SK-N-SH treated with all-trans-retinoic acid at 6 μM for 48 hours (cell line): ENCODE measurements around the gene REV3L.
"Not testable (repeated sequence)": the region's sequence is repeated elsewhere in the genome, so short reads cannot be mapped to it uniquely, and the experiment has no call there.

Source experiments
- ATAC-seq: fragments of 200-7000 bp; cut with Tn5 transposase; 3 replicates; pipeline ENCODE4 v1.9.1; 2020; ENCODE audit warnings: mild to moderate bottlenecking, moderate library complexity
- ARNTL ChIP-seq: fragments of 450-650 bp; formaldehyde crosslinking; IDR thresholded peaks from 2 replicates; pipeline ENCODE4 v1.5.0; 2020; ENCODE audit warnings: low read depth, mild to moderate bottlenecking, moderate library complexity, borderline replicate concordance
- CSDC2 ChIP-seq: fragments of 250-450 bp; sonication (Bioruptor Pico); IDR thresholded peaks from 2 replicates; pipeline ENCODE4 v1.5.0; 2020; ENCODE audit warnings: mild to moderate bottlenecking, moderate library complexity
- ESRRG ChIP-seq: fragments of 250-450 bp; sonication (Bioruptor Pico); IDR thresholded peaks from 2 replicates; pipeline ENCODE4 v1.6.1; 2021; ENCODE audit warnings: mild to moderate bottlenecking
- GLIS3 ChIP-seq: fragments of 250-450 bp; sonication (Bioruptor Pico); IDR thresholded peaks from 2 replicates; pipeline ENCODE4 v1.5.0; 2020; ENCODE audit warnings: mild to moderate bottlenecking, moderate library complexity
- ISL1 ChIP-seq: fragments of 250-450 bp; sonication (Bioruptor Pico); IDR thresholded peaks from 2 replicates; pipeline ENCODE4 v2.1.2; 2022; ENCODE audit warnings: mild to moderate bottlenecking, moderate library complexity
- OSR1 ChIP-seq: fragments of 250-450 bp; sonication (Bioruptor Pico); IDR thresholded peaks from 2 replicates; pipeline ENCODE4 v1.8.0; 2022; ENCODE audit warnings: moderate library complexity, mild to moderate bottlenecking, inconsistent platforms
- PPARA ChIP-seq: fragments of 250-450 bp; sonication (Bioruptor Pico); IDR thresholded peaks from 2 replicates; pipeline ENCODE4 v1.5.0; 2020; ENCODE audit warnings: mild to moderate bottlenecking, borderline replicate concordance
- RARB ChIP-seq: fragments of 250-450 bp; sonication (Bioruptor Pico); IDR thresholded peaks from 2 replicates; pipeline ENCODE4 v1.8.0; 2021; ENCODE audit warnings: mild to moderate bottlenecking, moderate library complexity
- SNAI2 ChIP-seq: fragments of 250-450 bp; sonication (Bioruptor Pico); IDR thresholded peaks from 2 replicates; pipeline ENCODE4 v1.5.0; 2020; ENCODE audit warnings: mild to moderate bottlenecking, moderate library complexity
- TCF4 ChIP-seq: fragments of 250-450 bp; sonication (Bioruptor Pico); IDR thresholded peaks from 2 replicates; pipeline ENCODE4 v1.8.0; 2021; ENCODE audit warnings: mild to moderate bottlenecking, moderate library complexity, borderline replicate concordance
- TOX ChIP-seq: fragments of 250-450 bp; sonication (Bioruptor Pico); IDR thresholded peaks from 2 replicates; pipeline ENCODE4 v1.8.0; 2021; ENCODE audit warnings: mild to moderate bottlenecking, moderate library complexity, borderline replicate concordance
- ZC3H10 ChIP-seq: fragments of 250-450 bp; sonication (Bioruptor Pico); IDR thresholded peaks from 2 replicates; pipeline ENCODE4 v1.5.1; 2021; ENCODE audit warnings: mild to moderate bottlenecking, moderate library complexity
- ZFP30 ChIP-seq: fragments of 450-650 bp; formaldehyde crosslinking; IDR thresholded peaks from 2 replicates; pipeline ENCODE4 v1.5.0; 2022; ENCODE audit warnings: mild to moderate bottlenecking, moderate library complexity
- ZNF70 ChIP-seq: fragments of 450-650 bp; formaldehyde crosslinking; IDR thresholded peaks from 2 replicates; pipeline ENCODE4 v1.5.0; 2020; ENCODE audit warnings: mild to moderate bottlenecking, moderate library complexity
- ZNF8 ChIP-seq: fragments of 450-650 bp; formaldehyde crosslinking; IDR thresholded peaks from 2 replicates; pipeline ENCODE4 v1.5.0; 2020; ENCODE audit warnings: mild to moderate bottlenecking, moderate library complexity
- TF ChIP-seq, protein P1 (sequence below): fragments of 250-450 bp; sonication (Bioruptor Pico); IDR thresholded peaks from 2 replicates; pipeline ENCODE4 v1.5.1; 2021; ENCODE audit warnings: mild to moderate bottlenecking, moderate library complexity
- TF ChIP-seq, protein P2 (sequence below): fragments of 250-450 bp; sonication (Bioruptor Pico); IDR thresholded peaks from 2 replicates; pipeline ENCODE4 v1.8.0; 2020; ENCODE audit warnings: mild to moderate bottlenecking, moderate library complexity, borderline replicate concordance
- TF ChIP-seq, protein P3 (sequence below): fragments of 250-450 bp; sonication (Bioruptor Pico); IDR thresholded peaks from 2 replicates; pipeline ENCODE4 v1.8.0; 2021; ENCODE audit warnings: low read depth, mild to moderate bottlenecking, moderate library complexity, borderline replicate concordance
- TF ChIP-seq, protein P4 (sequence below): fragments of 250-450 bp; sonication (Bioruptor Pico); IDR thresholded peaks from 2 replicates; pipeline ENCODE4 v1.5.0; 2020; ENCODE audit warnings: mild to moderate bottlenecking, moderate library complexity
- TF ChIP-seq, protein P5 (sequence below): fragments of 250-450 bp; sonication (Bioruptor Pico); IDR thresholded peaks from 2 replicates; pipeline ENCODE4 v1.5.1; 2020; ENCODE audit warnings: low read depth, mild to moderate bottlenecking, moderate library complexity

Gene REV3L

DNA sequence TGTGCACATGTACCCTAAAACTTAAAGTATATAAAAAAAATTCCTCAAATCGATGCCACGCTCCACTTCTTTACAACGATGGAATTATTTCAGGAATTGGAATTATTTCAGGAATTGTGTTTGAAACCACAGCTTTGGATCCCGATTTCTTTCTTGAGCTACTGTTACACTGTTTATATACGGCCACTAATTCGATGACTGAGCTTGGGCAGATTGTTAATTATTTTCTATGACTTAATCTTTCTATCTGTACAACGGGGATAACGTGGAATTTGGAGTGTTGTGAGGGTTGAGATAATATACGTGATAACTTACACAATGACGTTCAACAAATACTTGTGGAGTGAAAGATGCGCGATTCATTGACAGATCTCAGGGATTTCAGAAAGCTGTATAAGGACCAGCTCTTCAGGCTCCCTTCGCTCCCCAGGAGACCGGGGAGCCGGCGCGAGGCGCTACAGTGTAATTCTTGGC lies 224.4 kb downstream of the REV3L start:
- TF ChIP-seq ISL1 (CRISPR knock-in tag): no peak
- TF ChIP-seq GLIS3 (CRISPR knock-in tag): no peak
- TF ChIP-seq CSDC2: no peak
- TF ChIP-seq, protein P1, sequence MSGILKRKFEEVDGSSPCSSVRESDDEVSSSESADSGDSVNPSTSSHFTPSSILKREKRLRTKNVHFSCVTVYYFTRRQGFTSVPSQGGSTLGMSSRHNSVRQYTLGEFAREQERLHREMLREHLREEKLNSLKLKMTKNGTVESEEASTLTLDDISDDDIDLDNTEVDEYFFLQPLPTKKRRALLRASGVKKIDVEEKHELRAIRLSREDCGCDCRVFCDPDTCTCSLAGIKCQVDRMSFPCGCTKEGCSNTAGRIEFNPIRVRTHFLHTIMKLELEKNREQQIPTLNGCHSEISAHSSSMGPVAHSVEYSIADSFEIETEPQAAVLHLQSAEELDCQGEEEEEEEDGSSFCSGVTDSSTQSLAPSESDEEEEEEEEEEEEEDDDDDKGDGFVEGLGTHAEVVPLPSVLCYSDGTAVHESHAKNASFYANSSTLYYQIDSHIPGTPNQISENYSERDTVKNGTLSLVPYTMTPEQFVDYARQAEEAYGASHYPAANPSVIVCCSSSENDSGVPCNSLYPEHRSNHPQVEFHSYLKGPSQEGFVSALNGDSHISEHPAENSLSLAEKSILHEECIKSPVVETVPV (CRISPR knock-in tag): no peak
- no peak for TF ChIP-seq ZNF8 (CRISPR knock-in tag)
- TF ChIP-seq, all 23 proteins: peak for 0

DNA sequence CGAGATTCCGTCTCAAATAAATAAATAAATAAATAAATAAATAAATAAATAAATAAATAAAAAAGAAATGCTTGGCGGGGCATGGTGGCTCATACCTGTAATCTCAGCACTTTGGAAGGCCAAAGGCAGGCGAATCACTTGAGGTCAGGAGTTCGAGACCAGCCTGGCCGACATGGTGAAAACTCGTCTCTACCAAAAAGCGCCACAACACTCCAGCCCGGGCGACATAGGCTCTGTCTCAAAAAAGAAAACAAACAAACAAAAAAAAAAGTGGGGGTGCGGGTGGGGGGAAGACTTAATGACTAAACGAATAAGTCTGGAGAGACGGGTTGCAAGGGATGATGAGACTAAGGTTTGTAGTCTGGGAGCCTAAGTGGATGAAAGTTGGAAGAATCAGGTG lies 225.0 kb downstream of the REV3L start:
- TF ChIP-seq RARB (CRISPR knock-in tag) (no peak), ZFP30 (CRISPR knock-in tag) (no peak), TCF4 (CRISPR knock-in tag) (no peak), ZNF70 (no peak), ZNF8 (CRISPR knock-in tag) (no peak), CSDC2 (no peak), PPARA (CRISPR knock-in tag) (no peak), OSR1 (CRISPR knock-in tag) (no peak), ISL1 (CRISPR knock-in tag) (no peak), ESRRG (CRISPR knock-in tag) (no peak), ZC3H10 (CRISPR knock-in tag) (no peak), TOX (CRISPR knock-in tag) (no peak), ARNTL (CRISPR knock-in tag) (no peak)
- TF ChIP-seq, protein P2, sequence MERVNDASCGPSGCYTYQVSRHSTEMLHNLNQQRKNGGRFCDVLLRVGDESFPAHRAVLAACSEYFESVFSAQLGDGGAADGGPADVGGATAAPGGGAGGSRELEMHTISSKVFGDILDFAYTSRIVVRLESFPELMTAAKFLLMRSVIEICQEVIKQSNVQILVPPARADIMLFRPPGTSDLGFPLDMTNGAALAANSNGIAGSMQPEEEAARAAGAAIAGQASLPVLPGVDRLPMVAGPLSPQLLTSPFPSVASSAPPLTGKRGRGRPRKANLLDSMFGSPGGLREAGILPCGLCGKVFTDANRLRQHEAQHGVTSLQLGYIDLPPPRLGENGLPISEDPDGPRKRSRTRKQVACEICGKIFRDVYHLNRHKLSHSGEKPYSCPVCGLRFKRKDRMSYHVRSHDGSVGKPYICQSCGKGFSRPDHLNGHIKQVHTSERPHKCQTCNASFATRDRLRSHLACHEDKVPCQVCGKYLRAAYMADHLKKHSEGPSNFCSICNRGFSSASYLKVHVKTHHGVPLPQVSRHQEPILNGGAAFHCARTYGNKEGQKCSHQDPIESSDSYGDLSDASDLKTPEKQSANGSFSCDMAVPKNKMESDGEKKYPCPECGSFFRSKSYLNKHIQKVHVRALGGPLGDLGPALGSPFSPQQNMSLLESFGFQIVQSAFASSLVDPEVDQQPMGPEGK: no peak
- TF ChIP-seq, protein P3, sequence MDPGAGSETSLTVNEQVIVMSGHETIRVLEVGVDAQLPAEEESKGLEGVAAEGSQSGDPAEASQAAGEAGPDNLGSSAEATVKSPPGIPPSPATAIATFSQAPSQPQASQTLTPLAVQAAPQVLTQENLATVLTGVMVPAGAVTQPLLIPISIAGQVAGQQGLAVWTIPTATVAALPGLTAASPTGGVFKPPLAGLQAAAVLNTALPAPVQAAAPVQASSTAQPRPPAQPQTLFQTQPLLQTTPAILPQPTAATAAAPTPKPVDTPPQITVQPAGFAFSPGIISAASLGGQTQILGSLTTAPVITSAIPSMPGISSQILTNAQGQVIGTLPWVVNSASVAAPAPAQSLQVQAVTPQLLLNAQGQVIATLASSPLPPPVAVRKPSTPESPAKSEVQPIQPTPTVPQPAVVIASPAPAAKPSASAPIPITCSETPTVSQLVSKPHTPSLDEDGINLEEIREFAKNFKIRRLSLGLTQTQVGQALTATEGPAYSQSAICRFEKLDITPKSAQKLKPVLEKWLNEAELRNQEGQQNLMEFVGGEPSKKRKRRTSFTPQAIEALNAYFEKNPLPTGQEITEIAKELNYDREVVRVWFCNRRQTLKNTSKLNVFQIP (CRISPR knock-in tag): no peak
- TF ChIP-seq, protein P4, sequence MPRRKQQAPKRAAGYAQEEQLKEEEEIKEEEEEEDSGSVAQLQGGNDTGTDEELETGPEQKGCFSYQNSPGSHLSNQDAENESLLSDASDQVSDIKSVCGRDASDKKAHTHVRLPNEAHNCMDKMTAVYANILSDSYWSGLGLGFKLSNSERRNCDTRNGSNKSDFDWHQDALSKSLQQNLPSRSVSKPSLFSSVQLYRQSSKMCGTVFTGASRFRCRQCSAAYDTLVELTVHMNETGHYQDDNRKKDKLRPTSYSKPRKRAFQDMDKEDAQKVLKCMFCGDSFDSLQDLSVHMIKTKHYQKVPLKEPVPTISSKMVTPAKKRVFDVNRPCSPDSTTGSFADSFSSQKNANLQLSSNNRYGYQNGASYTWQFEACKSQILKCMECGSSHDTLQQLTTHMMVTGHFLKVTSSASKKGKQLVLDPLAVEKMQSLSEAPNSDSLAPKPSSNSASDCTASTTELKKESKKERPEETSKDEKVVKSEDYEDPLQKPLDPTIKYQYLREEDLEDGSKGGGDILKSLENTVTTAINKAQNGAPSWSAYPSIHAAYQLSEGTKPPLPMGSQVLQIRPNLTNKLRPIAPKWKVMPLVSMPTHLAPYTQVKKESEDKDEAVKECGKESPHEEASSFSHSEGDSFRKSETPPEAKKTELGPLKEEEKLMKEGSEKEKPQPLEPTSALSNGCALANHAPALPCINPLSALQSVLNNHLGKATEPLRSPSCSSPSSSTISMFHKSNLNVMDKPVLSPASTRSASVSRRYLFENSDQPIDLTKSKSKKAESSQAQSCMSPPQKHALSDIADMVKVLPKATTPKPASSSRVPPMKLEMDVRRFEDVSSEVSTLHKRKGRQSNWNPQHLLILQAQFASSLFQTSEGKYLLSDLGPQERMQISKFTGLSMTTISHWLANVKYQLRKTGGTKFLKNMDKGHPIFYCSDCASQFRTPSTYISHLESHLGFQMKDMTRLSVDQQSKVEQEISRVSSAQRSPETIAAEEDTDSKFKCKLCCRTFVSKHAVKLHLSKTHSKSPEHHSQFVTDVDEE (CRISPR knock-in tag): no peak
- TF ChIP-seq, protein P1 (CRISPR knock-in tag): no peak
- TF ChIP-seq, protein P5, sequence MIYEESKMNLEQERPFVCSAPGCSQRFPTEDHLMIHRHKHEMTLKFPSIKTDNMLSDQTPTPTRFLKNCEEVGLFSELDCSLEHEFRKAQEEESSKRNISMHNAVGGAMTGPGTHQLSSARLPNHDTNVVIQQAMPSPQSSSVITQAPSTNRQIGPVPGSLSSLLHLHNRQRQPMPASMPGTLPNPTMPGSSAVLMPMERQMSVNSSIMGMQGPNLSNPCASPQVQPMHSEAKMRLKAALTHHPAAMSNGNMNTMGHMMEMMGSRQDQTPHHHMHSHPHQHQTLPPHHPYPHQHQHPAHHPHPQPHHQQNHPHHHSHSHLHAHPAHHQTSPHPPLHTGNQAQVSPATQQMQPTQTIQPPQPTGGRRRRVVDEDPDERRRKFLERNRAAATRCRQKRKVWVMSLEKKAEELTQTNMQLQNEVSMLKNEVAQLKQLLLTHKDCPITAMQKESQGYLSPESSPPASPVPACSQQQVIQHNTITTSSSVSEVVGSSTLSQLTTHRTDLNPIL (CRISPR knock-in tag): no peak
- no peak for ATAC-seq

More for the DNA sequence above, 224.4 kb downstream of the REV3L start:
- peak; percentile 3; the same call in 1 of the 3 replicates for ATAC-seq

DNA sequence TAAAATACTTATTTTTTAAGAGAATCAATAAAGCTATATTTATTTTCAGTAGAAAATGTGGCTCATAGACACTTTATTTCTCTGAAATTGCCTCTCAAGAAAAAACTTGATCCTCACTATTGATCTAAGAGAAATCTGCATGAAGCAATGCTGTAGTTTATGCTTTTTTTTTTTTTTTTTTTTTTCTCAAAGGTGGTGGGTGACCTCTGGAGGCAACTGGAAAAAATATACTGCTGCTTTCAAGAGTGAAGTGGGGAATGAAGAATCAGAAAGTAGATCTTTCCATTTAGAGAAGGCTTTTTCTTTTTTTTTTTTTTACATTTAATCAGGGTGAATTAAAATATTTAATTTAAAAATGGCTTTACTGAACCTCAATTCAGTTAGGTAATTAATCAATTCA lies 226.4 kb downstream of the REV3L start:
- ATAC-seq: no peak
- TF ChIP-seq CSDC2: no peak
- no peak for TF ChIP-seq ESRRG (CRISPR knock-in tag)
- TF ChIP-seq, protein P5 (CRISPR knock-in tag): no peak
- no peak for TF ChIP-seq ARNTL (CRISPR knock-in tag)
- no peak for TF ChIP-seq RARB (CRISPR knock-in tag)
- no peak for TF ChIP-seq ZNF70
- TF ChIP-seq ZC3H10 (CRISPR knock-in tag): no peak
- no peak for TF ChIP-seq SNAI2 (CRISPR knock-in tag)
- no peak for TF ChIP-seq ISL1 (CRISPR knock-in tag)

DNA sequence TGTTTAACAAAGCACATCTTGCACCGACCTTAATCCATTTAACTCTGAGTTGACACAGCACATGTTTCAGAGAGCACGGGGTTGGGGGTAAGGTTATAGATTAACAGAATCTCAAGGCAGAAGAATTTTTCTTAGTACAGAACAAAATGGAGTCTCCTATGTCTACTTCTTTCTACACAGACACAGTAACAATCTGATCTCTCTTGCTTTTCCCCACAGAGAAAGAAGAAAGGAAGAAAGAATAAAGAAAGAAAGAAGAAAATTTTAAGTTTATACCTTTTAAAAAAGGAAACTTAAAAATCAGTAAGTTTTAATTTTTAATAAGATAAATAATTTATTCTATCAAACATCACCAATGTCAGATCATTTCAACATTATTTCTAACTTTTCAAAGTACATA lies 227.2 kb downstream of the REV3L start:
- not testable (repeated sequence) for ATAC-seq
